ENCODE results near the gene SETD2. TPM values are rescaled to one million over a fixed set of nuclear protein-coding genes. Genes with fewer than 3 reads are reported as not detected.

Gene SETD2
- total RNA-seq, 4 donors from 2014 or later: 58.5 to 81.7 (median 65.9) TPM

DNA sequence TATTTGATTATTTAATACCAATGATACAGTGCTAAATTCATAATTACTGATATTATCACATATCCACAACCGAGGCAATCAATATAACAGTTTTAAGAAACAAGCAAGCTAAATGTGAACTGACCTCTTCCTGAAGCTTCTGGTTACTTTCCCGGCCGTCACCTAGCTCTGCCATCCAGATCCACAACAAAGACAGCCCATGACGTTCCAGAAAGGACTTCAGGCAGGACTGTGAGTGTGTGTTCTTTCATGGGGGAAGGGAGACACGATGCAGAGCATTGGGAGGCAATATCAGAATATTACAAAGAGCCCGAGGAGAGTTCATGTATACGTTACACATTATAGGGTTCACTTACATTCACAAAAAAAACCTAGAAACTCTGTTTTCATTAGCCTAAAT lies 77.8 kb downstream of the SETD2 start:
- TF ChIP-seq, protein P1, sequence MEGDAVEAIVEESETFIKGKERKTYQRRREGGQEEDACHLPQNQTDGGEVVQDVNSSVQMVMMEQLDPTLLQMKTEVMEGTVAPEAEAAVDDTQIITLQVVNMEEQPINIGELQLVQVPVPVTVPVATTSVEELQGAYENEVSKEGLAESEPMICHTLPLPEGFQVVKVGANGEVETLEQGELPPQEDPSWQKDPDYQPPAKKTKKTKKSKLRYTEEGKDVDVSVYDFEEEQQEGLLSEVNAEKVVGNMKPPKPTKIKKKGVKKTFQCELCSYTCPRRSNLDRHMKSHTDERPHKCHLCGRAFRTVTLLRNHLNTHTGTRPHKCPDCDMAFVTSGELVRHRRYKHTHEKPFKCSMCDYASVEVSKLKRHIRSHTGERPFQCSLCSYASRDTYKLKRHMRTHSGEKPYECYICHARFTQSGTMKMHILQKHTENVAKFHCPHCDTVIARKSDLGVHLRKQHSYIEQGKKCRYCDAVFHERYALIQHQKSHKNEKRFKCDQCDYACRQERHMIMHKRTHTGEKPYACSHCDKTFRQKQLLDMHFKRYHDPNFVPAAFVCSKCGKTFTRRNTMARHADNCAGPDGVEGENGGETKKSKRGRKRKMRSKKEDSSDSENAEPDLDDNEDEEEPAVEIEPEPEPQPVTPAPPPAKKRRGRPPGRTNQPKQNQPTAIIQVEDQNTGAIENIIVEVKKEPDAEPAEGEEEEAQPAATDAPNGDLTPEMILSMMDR (IDR thresholded peaks at IDR 0.05; ENCODE audit: low read depth): no peak

DNA sequence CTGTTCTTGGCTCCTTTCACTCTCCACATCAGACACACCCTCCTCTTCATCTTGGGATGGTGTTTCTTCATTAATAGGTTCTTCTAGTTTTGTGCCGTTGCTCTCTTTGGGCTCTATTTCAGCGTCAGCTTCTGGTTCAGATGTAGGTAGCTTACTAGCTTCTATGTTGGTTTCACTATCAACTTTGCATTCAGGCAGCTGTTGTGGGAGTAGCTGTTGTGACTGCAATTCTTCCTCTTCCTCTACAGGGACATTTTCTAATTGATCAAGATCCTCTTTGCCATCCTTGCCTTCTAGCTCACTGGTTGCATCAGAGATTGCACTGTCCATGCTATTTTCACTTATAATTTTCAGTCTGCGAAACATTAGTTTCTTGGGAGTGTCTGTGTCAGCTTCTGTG lies 80.1 kb downstream of the SETD2 start:
- TF ChIP-seq, protein P1 (IDR thresholded peaks at IDR 0.05; ENCODE audit: low read depth): no peak

DNA sequence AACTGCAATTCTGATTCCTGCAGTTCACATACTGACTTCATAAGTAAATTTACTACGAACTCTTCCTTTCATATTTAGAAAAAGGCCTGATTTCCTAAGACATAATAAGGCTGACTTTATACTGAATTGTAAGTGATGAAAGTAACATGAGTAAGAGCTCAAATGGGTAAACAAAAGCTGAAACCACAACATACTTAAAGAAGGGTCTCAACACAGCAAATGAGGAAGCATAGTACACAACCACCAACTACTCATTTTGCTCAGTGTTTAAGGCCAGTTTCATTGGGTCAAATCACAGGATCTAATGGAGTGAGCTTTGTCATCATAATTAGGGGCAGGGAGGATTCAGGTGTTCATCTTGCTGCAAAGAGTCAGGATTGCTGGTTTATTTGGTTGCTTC lies 81.4 kb downstream of the SETD2 start:
- TF ChIP-seq, protein P1 (IDR thresholded peaks at IDR 0.05; ENCODE audit: low read depth): no peak

DNA sequence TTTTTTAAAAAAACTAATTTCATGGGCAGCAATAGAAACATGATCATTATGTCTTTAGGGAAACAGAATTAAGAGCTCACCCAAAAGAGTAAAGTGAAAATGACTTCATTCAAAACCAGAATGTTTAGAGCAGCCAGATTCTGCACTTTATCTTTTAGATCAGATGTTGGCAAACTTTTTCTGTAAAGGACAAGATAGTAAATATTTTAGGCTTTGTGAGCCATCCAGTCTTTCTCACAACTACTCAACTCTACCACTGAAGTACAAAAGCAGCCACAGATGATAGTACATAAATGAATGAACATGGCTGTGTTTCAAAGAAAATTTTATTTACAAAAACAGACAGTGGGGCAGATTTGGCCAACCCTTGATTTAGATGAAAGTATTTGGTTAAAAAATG lies 84.5 kb downstream of the SETD2 start:
- TF ChIP-seq, protein P1 (IDR thresholded peaks at IDR 0.05; ENCODE audit: low read depth): no peak

DNA sequence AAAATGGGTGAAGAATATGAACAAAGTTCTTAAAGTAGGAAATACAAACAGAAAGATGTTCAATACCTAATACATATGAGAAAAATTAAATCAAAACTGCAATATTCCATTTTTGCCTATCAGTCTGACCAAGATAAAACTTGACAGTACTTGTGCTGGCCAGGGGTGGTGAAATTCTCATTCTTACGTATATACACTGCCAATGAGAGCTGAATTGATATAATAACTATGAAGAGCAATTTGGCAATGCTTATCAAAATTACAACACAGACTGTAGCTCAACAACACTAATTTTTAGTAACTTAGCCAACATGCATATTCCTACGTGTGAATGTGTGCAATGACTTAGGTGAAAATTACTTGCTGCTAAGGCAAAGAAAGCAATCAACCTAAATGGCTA lies 90.2 kb downstream of the SETD2 start:
- TF ChIP-seq, protein P1 (IDR thresholded peaks at IDR 0.05; ENCODE audit: low read depth): no peak

DNA sequence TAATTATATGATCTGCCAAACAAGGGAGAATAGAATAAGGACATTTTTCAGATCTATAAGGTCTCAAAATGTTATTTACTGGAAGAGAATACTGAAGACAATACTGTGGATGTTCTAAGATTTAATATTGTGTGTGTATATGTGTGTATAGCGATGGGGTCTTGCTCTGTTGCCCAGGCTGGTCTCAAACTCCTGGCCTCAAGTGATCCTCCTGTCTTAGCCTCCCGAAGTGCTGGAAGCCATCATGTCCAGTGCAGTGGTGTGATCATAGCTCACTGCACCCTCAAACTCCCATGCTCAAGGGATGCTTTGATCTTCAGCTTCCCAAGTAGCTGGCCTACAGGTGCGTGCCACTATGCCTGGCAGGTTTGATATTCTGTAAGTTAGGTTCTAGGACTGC lies 93.1 kb downstream of the SETD2 start:
- TF ChIP-seq, protein P1 (IDR thresholded peaks at IDR 0.05; ENCODE audit: low read depth): no peak

DNA sequence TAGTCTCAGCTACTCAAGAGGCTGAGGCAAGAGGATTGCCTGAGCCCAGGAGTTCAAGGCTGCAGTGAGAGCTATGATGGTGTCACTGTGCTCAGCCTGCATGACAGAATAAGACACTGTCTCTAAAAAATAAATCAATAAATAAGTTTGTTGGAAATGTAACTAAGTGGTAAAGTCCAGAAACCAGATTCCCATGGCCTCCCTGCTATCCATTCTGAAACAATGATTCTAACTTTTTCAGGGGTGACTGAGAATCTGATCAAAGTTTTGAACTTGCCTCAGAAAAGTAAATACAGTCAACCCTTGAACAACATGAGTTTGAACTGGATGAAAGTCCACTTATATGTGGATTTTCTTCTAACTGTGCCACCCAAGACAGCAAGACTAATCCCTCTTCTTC lies 98.2 kb downstream of the SETD2 start:
- TF ChIP-seq, protein P1 (IDR thresholded peaks at IDR 0.05; ENCODE audit: low read depth): no peak

Data from subcutaneous adipose tissue (tissue), 4 donors.